OCI-LY3 (cell line): ENCODE data around the gene ZNF597.
"Not testable (repeated sequence)": the region's sequence is repeated elsewhere in the genome, so short reads cannot be mapped to it uniquely, and the experiment has no call there.

ENCODE experiments used
- H2AFZ ChIP-seq: fragments of 200-600, 300-600 bp; shearing (Covaris generic); 2 replicates; pipeline ENCODE4 v1.6.0; 2014; ENCODE audit warnings: antibody characterized with exemption, low read depth, low read length
- H3K27ac ChIP-seq: fragments of 200-600, 300-600 bp; sonication (generic); 2 replicates; pipeline ENCODE4 v1.5.1; 2014; ENCODE audit warnings: mild to moderate bottlenecking, low read length, moderate library complexity, mixed read lengths
- H3K27me3 ChIP-seq: fragments of 200-600, 300-600 bp; sonication (generic); 2 replicates; pipeline ENCODE4 v1.6.1; 2014; ENCODE audit warnings: low read depth, low read length, mixed read lengths
- H3K36me3 ChIP-seq: fragments of 200-600, 300-600 bp; sonication (generic); replicated peaks from 2 replicates; pipeline ENCODE3; 2014; ENCODE audit warnings: low read depth, low read length, mixed read lengths
- H3K4me1 ChIP-seq: fragments of 300-600, 200-600 bp; sonication (generic); 2 replicates; pipeline ENCODE4 v1.6.1; 2014; ENCODE audit warnings: low read length, mixed read lengths
- H3K4me2 ChIP-seq: fragments of 200-600, 300-600 bp; sonication (generic); 2 replicates; pipeline ENCODE4 v1.6.1; 2014; ENCODE audit warnings: low read length, mixed read lengths
- H3K4me3 ChIP-seq: fragments of 300-600, 200-600 bp; sonication (generic); 2 replicates; pipeline ENCODE4 v1.5.1; 2014; ENCODE audit warnings: antibody characterized with exemption, mild to moderate bottlenecking, low read length, moderate library complexity
- H3K79me2 ChIP-seq: fragments of 300-600, 200-600 bp; shearing (Covaris generic); 2 replicates; pipeline ENCODE4 v1.6.1; 2014; ENCODE audit warnings: mild to moderate bottlenecking, low read length, mixed read lengths
- H3K9ac ChIP-seq: fragments of 300-600, 200-600 bp; shearing (Covaris generic); 2 replicates; pipeline ENCODE4 v1.6.0; 2014; ENCODE audit warnings: mild to moderate bottlenecking, low read length, moderate library complexity
- H3K9me3 ChIP-seq: fragments of 200-600, 300-600 bp; shearing (Covaris generic); 2 replicates; pipeline ENCODE4 v1.6.1; 2014; ENCODE audit warnings: low read length, mixed read lengths; ENCODE audit not compliant: insufficient read depth
- H4K20me1 ChIP-seq: fragments of 200-600, 300-600 bp; sonication (generic); 2 replicates; pipeline ENCODE4 v1.6.1; 2016; ENCODE audit warnings: low read length, mixed read lengths; ENCODE audit not compliant: insufficient read depth
- CTCF ChIP-seq: fragments of 200-600, 300-600 bp; sonication (generic); IDR thresholded peaks from 2 replicates; pipeline ENCODE4 v1.5.1; 2014; ENCODE audit warnings: antibody characterized with exemption, low read length, low read depth
- EZH2phosphoT487 ChIP-seq: fragments of 200-600 bp; shearing (Covaris generic); IDR thresholded peaks from 2 replicates; pipeline ENCODE4 v1.6.1; 2018; ENCODE audit warnings: antibody characterized with exemption, mixed run types, low read depth

The ZNF597 gene

DNA sequence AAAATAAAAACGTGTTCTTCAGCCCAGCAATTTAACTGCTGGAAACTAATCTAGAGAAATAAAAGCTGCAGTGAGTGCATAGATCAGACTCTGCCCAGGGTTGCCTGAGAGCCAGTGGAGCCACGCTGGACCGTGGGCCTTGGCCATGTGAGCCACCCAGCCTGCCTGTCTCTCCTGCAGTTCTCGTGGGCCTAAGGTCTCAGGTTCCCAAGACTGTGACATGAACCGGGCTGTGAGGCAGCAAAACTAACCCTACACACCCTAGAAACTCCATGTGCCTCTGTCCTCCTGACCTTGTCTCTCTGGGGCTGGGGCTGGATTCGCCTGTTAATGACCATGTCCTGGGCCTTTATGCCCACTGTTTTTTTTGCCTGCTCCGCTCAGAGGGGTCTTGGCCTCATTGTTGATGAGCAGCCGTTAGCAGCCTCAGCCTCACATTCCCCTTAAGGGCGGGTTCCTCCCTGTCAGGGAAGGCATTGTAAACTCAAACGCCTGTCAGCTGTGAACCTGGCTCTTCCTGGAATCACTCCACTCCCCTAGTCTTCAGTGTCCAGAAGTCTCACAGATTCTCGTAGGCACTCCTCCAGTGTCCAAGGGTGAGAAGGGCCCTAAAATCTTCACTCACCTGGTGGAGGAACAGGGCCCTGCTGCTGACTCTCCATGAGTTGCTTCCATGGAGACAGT lies 35.1 kb upstream of the ZNF597 start:
- Histone ChIP-seq H3K79me2 (peaks cover 43% of the 10 kb centered on the region), H3K36me3 (peaks cover 9% of the 10 kb centered on the region), H3K4me2 (no peak overlapping the region), H2AFZ (no peak overlapping the region), H4K20me1 (peaks cover 5% of the 10 kb centered on the region; the same call in 1 of the 2 replicates), H3K4me3 (no peak overlapping the region), H3K9ac (no peak overlapping the region), H3K9me3 (no peaks in the 10 kb centered on the region), H3K4me1 (no peaks in the 10 kb centered on the region), H3K27ac (no peak overlapping the region), H3K27me3 (no peaks in the 10 kb centered on the region)
- no peak for TF ChIP-seq CTCF
- no peak for TF ChIP-seq EZH2phosphoT487

DNA sequence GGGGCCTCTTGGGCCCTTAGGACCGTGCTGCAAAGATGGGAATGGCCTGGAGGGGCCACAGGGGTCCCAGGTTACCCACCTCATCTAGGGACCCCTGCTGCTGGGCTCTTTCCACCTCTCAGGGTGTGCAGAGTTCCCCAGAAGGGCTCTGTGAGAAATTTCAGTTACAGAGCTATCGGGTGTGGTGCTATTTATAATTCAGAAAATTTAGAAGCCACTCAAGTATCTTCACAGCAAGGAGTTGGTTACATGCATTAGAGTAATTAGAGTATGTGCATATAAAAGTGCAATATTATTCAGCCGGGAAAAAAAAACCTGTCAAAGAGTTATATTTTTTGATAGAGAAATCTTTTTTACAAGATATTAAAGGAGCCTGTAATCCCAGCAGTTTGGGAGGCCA lies 33.1 kb upstream of the ZNF597 start:
- Histone ChIP-seq H3K36me3 (peaks cover 16% of the 10 kb centered on the region), H3K79me2 (peaks cover 63% of the 10 kb centered on the region), H4K20me1 (peaks cover 5% of the 10 kb centered on the region; the same call in 1 of the 2 replicates), H3K27me3 (no peaks in the 10 kb centered on the region), H3K27ac (no peak overlapping the region), H3K4me3 (no peak overlapping the region), H3K9ac (no peak overlapping the region), H3K4me1 (no peaks in the 10 kb centered on the region), H2AFZ (no peak overlapping the region), H3K4me2 (no peak overlapping the region), H3K9me3 (peaks cover 5% of the 10 kb centered on the region; the same call in 1 of the 2 replicates)
- TF ChIP-seq CTCF (no peak), EZH2phosphoT487 (no peak)

DNA sequence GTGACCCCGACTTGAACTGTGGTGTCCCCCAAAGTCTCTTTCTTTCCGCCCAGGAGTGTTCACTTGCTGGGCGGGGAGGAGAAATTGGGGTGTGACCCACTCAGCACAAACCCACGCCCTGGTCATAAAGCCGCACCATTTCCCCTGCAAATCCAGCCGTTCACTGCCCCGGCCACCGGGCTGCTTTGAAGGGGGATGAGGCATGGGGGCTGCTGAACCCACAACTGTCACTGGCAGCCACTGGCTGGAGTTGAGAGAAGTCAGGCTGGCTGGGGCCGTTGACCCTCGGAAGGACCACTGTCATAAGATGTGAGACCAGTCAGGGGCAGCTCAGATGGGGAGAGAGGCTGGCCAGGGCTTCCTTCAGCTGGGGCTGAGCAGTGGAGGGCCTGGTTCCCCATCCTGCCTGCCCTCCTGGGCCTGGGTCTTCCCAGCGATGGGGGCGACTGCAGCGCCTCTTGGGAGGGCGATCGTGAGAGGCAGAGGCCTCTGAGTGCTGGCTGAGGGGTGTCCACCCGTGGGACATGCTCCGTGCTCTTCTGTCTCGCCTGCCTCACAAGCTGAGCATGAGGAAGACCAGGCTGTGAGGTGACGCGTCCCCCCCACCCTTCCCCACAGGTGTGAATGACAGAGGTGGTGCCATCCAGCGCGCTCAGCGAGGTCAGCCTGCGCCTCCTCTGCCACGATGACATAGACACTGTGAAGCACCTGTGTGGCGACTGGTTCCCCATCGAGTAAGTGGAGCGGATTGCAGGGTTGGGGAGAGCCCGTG lies 32.5 kb upstream of the ZNF597 start:
- H3K79me2 ChIP-seq: peaks cover 69% of the 10 kb centered on the region
- H3K9me3 ChIP-seq: peaks cover 5% of the 10 kb centered on the region; the same call in 1 of the 2 replicates
- H3K4me2 ChIP-seq: no peak overlapping the region
- H3K36me3 ChIP-seq: peaks cover 14% of the 10 kb centered on the region
- H4K20me1 ChIP-seq: peaks cover 7% of the 10 kb centered on the region; the same call in 1 of the 2 replicates
- no peak overlapping the region for H2AFZ ChIP-seq
- H3K4me1 ChIP-seq: no peaks in the 10 kb centered on the region
- no peaks in the 10 kb centered on the region for H3K27me3 ChIP-seq
- no peak overlapping the region for H3K27ac ChIP-seq
- TF ChIP-seq CTCF: no peak
- no peak for TF ChIP-seq EZH2phosphoT487
- H3K9ac ChIP-seq: no peak overlapping the region
- H3K4me3 ChIP-seq: no peak overlapping the region

DNA sequence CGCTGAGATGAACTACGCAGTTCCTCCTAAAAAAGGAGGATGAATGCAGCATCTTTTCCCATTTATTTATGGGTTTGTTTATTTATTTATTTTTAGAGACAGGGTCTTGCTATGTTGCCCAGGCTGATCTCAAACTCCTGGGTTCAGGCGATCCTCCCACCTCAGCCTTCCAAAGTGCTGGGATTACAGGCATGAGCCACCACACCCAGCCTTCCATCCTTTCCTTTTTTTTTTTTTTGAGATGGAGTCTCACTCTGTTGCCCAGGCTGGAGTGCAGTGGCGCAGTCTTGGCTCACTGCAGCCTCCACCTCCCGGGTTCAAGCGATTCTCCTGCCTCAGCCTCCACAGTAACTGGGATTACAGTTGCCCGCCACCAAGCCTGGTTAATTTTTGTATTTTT lies 31.6 kb upstream of the ZNF597 start:
- H3K27me3 ChIP-seq, H3K4me2 ChIP-seq, H3K9me3 ChIP-seq, H3K27ac ChIP-seq, H3K9ac ChIP-seq, H3K4me3 ChIP-seq, H3K4me1 ChIP-seq, H2AFZ ChIP-seq: not testable (repeated sequence)
- Histone ChIP-seq H3K36me3 (peaks cover 19% of the 10 kb centered on the region), H4K20me1 (peaks cover 12% of the 10 kb centered on the region; the same call in 1 of the 2 replicates), H3K79me2 (peaks cover 78% of the 10 kb centered on the region)
